Endodermal cell (in vitro differentiated cells): ENCODE data around the gene DENND6B. TPM values are rescaled to one million over a fixed set of nuclear protein-coding genes. Genes with fewer than 3 reads are reported as not detected.

Experiments
- DNase-seq: peaks from one replicate; pipeline ENCODE4 v3.0.0-alpha.2; 2017
- H3K27ac ChIP-seq: 2 replicates; pipeline ENCODE4 v1.5.1; 2013; ENCODE audit warnings: mild to moderate bottlenecking, low read depth, low read length, moderate library complexity
- H3K27me3 ChIP-seq: 2 replicates; pipeline ENCODE4 v1.6.1; 2013; ENCODE audit warnings: mild to moderate bottlenecking, low read length, moderate library complexity; ENCODE audit not compliant: insufficient read depth, control insufficient read depth, poor library complexity, severe bottlenecking
- H3K36me3 ChIP-seq: 2 replicates; pipeline ENCODE4 v1.7.0; 2013; ENCODE audit warnings: mild to moderate bottlenecking, low read length, moderate library complexity; ENCODE audit not compliant: control insufficient read depth, insufficient read depth
- H3K4me1 ChIP-seq: one replicate; pipeline ENCODE4 v1.7.0; 2013; ENCODE audit warnings: low read length; ENCODE audit not compliant: control insufficient read depth, insufficient read depth
- H3K4me3 ChIP-seq: 2 replicates; pipeline ENCODE4 v1.5.1; 2013; ENCODE audit warnings: mild to moderate bottlenecking, low read length, moderate library complexity
- H3K9ac ChIP-seq: 2 replicates; pipeline ENCODE4 v1.6.1; 2013; ENCODE audit warnings: mild to moderate bottlenecking, low read length, moderate library complexity; ENCODE audit not compliant: poor library complexity, severe bottlenecking; ENCODE audit errors: extremely low read depth
- H3K9me3 ChIP-seq: 2 replicates; pipeline ENCODE4 v1.6.1; 2013; ENCODE audit warnings: mild to moderate bottlenecking, low read length, moderate library complexity; ENCODE audit not compliant: control insufficient read depth
- H3K27ac Mint-ChIP-seq: 2 replicates; pipeline ENCODE4 v1.8.0; 2020; ENCODE audit warnings: mixed read lengths
- H3K27me3 Mint-ChIP-seq: 2 replicates; pipeline ENCODE4 v1.8.0; 2021; ENCODE audit warnings: mild to moderate bottlenecking, mixed read lengths; ENCODE audit not compliant: insufficient read depth
- H3K36me3 Mint-ChIP-seq: 2 replicates; pipeline ENCODE4 v1.8.0; 2020; ENCODE audit warnings: low read depth, mixed read lengths
- H3K4me1 Mint-ChIP-seq: 2 replicates; pipeline ENCODE4 v1.8.0; 2020; ENCODE audit warnings: mixed read lengths
- H3K4me3 Mint-ChIP-seq: 2 replicates; pipeline ENCODE4 v1.8.0; 2020; ENCODE audit warnings: mild to moderate bottlenecking, moderate library complexity, mixed read lengths
- H3K9me3 Mint-ChIP-seq: 2 replicates; pipeline ENCODE4 v1.8.0; 2020; ENCODE audit warnings: mild to moderate bottlenecking, mixed read lengths
- CTCF ChIP-seq: fragments of 200-600 bp; sonication (generic); conservative IDR thresholded peaks from 2 replicates; pipeline ENCODE4 v1.5.0; 2021; ENCODE audit warnings: antibody characterized with exemption, mild to moderate bottlenecking
- WGBS, 2 experiments: methylation state at CpG; one replicate each; pipeline versions ENCODE4 v1.1.5 to v1.1.7; 2013; ENCODE audit warnings: missing lambda C conversion rate in 2 of 2, mixed read lengths in 1 of 2; ENCODE audit not compliant: insufficient coverage in 1 of 2, insufficient read length in 1 of 2; 5-methylcytosine and 5-hydroxymethylcytosine counted together
- total RNA-seq, 2 donors: library from RNA; stranded (reverse); fragmentation: NEBNext Ultra II Directional in 1 of 2; extraction: Animal tissue kit (Norgen Biotek cat#: 25700) in 1 of 2; gene quantifications; 2 replicates in 1 of 2; 3 replicates in 1 of 2; pipeline ENCODE4 v1.2.1, GENCODE V29; 2021

DENND6B gene
- total RNA-seq, 2 donors from 2014 or later = 8.3 to 14.2 TPM

GRCh38 chr22:50320671-50321325, 6.0 kb downstream of the DENND6B start:
- Histone ChIP-seq H3K36me3 (no peaks in the 10 kb centered on the region), H3K27ac (no peak overlapping the region), H3K27me3 (peaks cover 2% of the 10 kb centered on the region), H3K4me3 (no peak overlapping the region), H3K9me3 (no peaks in the 10 kb centered on the region), H3K9ac (no peak overlapping the region), H3K4me1 (no peaks in the 10 kb centered on the region)
- Mint-ChIP-seq H3K36me3 (no peaks in the 10 kb centered on the region), H3K4me3 (no peak overlapping the region), H3K27ac (no peak overlapping the region), H3K27me3 (peaks cover 15% of the 10 kb centered on the region), H3K4me1 (peaks cover under 1% of the 10 kb centered on the region), H3K9me3 (no peaks in the 10 kb centered on the region)
- 93 to 95% methylated on average over 7 to 10 of the region's 10 CpGs for WGBS, 2 experiments
- no peak for DNase-seq
- TF ChIP-seq CTCF = no peak

GRCh38 chr22:50320116-50320515, 6.7 kb downstream of the DENND6B start:
- H3K4me3 Mint-ChIP-seq = no peak overlapping the region
- Histone ChIP-seq H3K4me3 (no peak overlapping the region), H3K9me3 (no peaks in the 10 kb centered on the region), H3K4me1 (no peaks in the 10 kb centered on the region), H3K27me3 (no peaks in the 10 kb centered on the region), H3K27ac (no peak overlapping the region), H3K36me3 (no peaks in the 10 kb centered on the region), H3K9ac (no peak overlapping the region)
- H3K27me3 Mint-ChIP-seq = peaks cover 11% of the 10 kb centered on the region
- no peaks in the 10 kb centered on the region for H3K36me3 Mint-ChIP-seq
- H3K4me1 Mint-ChIP-seq = no peaks in the 10 kb centered on the region
- TF ChIP-seq CTCF = no peak
- H3K27ac Mint-ChIP-seq = no peak overlapping the region
- no peaks in the 10 kb centered on the region for H3K9me3 Mint-ChIP-seq
- WGBS, 2 experiments = 89 to 98% methylated on average over 7 to 8 of the region's 8 CpGs
- no peak for DNase-seq

GRCh38 chr22:50319503-50319951, 7.3 kb downstream of the DENND6B start:
- Mint-ChIP-seq H3K36me3 (no peaks in the 10 kb centered on the region), H3K27ac (no peak overlapping the region), H3K4me1 (peaks cover under 1% of the 10 kb centered on the region), H3K4me3 (no peak overlapping the region), H3K9me3 (no peaks in the 10 kb centered on the region), H3K27me3 (peaks cover 5% of the 10 kb centered on the region)
- H3K4me1 ChIP-seq = no peaks in the 10 kb centered on the region
- no peaks in the 10 kb centered on the region for H3K9me3 ChIP-seq
- no peak for TF ChIP-seq CTCF
- H3K9ac ChIP-seq = no peak overlapping the region
- H3K36me3 ChIP-seq = no peaks in the 10 kb centered on the region
- no peak overlapping the region for H3K4me3 ChIP-seq
- WGBS, 2 experiments = 84 to 94% methylated on average over 3 to 15 of the region's 15 CpGs
- no peak overlapping the region for H3K27ac ChIP-seq
- no peaks in the 10 kb centered on the region for H3K27me3 ChIP-seq
- DNase-seq = no peak
